ENCODE measurements around the gene CAGE1. TPM values are rescaled to one million over a fixed set of nuclear protein-coding genes. Genes with fewer than 3 reads are reported as not detected.

The CAGE1 gene
- polyA plus RNA-seq, 3 donors from 2014 or later: 0.21 TPM; not detected in 2

DNA sequence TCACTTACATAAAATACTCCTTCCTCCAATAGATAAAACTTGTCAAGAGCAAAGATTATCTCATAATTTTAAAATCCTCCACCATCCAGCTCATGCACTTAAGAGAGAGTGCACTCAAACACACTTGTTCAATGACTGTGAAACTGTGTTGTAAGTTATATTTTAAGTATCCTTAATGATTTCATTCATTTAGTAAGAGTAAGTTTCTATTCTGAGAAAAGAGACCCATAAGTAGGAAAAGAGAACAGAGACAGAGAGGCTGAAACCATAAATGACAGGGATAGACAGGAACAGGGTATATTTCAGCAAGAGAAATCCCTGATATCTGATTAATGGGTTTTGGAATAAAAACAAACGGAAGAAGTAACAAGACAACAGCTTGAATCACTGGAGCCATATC is 84.7 kb downstream of the CAGE1 start:
- peaks cover 41 to 77% of the 10 kb centered on the region in 2 donors for H3K4me1 Mint-ChIP-seq
- H3K36me3 Mint-ChIP-seq: peaks cover 17 to 53% (median 33%) of the 10 kb centered on the region in 3 donors
- peak overlapping the region in 1 of 6 donors; percentile 24 for H3K27ac Mint-ChIP-seq
- no peaks in the 10 kb centered on the region for H3K9me3 Mint-ChIP-seq
- H3K4me3 Mint-ChIP-seq: no peak overlapping the region
- H3K27me3 Mint-ChIP-seq (ENCODE audit: low read depth in 3 of 3): no peaks in the 10 kb centered on the region
- DNase-seq: no peak

DNA sequence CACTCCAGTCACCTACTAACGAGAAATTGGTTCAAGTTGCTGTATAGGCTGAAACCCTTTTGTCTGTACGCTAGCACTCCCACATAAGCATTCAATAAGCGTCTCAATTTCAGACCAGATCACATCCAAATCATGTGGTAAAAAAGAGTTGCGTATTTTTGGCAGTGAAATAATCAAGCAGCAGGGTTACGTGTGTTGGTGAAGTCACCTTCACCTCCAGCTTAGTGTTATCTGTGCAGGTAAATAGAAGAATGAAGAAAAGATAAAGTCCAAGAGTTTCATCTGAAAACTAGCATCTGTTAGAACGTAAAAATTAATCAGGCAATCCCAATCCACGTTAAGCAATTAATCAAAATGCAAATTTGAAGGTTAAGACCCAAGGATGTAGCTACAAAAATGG is 87.8 kb downstream of the CAGE1 start:
- Mint-ChIP-seq H3K9me3 (no peaks in the 10 kb centered on the region), H3K4me1 (peaks cover 18 to 60% of the 10 kb centered on the region in 2 donors), H3K36me3 (peaks cover 26 to 53% (median 35%) of the 10 kb centered on the region in 3 donors), H3K4me3 (peak overlapping the region in 1 of 5 donors; percentile 30), H3K27me3 (ENCODE audit: low read depth in 3 of 3) (no peaks in the 10 kb centered on the region), H3K27ac (peak overlapping the region in 2 of 6 donors; percentile 3 to 44)
- no peak for DNase-seq

DNA sequence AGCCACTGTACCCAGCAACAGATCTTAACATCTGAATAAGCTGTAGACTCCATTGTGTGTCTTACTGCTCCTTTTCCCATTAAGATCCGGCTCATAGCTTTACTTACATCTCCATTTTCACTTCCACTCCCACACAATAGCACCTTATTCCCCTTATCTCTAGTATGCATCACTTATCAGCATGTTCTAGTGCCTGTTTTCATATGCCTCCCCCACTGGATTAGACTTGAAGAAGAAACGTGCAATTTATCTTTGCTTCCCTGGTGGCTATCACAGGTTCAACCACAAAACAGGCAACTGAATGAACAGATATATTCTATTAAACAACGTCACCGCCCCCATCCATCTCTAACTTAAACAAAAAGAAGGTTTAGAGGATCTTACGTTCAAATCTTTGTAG is 88.6 kb downstream of the CAGE1 start:
- H3K4me1 Mint-ChIP-seq: peaks cover 18 to 58% of the 10 kb centered on the region in 2 donors
- DNase-seq: no peak
- peak overlapping the region in 2 of 6 donors; percentile 41 to 51 for H3K27ac Mint-ChIP-seq

DNA sequence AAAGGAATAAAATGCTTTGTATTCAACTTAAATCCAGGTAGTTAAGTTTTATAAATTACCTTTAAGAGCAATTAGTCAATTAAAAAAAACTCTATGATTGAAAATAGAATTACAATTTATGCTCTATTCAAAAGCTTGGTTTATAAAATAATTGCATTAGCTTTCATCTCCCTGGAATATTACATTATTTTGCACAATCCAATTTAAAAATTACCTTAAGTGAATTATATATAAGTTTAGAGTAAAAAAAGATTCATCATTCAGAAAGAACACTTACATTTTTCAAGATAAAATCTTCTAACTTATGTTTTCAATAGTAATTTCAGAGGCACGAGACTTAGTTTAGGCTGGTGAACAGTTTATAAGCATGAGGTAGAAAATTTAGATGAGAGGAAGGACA is 91.4 kb downstream of the CAGE1 start:
- Mint-ChIP-seq H3K27ac (no peak overlapping the region), H3K27me3 (ENCODE audit: low read depth in 3 of 3) (no peaks in the 10 kb centered on the region), H3K36me3 (peaks cover 23 to 56% (median 30%) of the 10 kb centered on the region in 3 donors), H3K9me3 (no peaks in the 10 kb centered on the region), H3K4me1 (peaks cover 8 to 36% of the 10 kb centered on the region in 2 donors), H3K4me3 (no peak overlapping the region)
- DNase-seq: no peak

More for the DNA sequence above, 88.6 kb downstream of the CAGE1 start:
- Mint-ChIP-seq H3K27me3 (ENCODE audit: low read depth in 3 of 3) (no peaks in the 10 kb centered on the region), H3K36me3 (peaks cover 26 to 60% (median 35%) of the 10 kb centered on the region in 3 donors), H3K9me3 (no peaks in the 10 kb centered on the region), H3K4me3 (no peak overlapping the region)

DNA sequence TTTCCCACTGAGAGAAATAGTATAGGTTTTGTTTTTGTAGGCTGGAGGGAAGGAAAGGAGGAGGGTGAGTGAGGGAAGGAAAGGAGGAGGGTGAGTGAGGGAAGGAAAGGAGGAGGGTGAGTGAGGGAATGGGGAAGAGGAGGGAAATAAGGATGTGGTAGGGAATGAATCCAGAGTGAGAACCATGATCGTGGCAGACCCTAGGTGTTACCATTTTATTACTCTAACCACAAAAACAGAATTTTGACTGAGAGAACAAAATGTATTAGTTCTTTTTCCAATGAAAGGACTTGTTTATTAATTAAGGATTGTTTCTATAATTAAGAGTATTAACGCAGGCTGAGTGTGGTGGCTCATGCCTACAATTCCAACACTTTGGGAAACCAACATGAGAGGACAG is 92.9 kb downstream of the CAGE1 start:
- H3K4me1 Mint-ChIP-seq: peaks cover 6 to 38% of the 10 kb centered on the region in 2 donors
- peaks cover 31 to 56% (median 34%) of the 10 kb centered on the region in 3 donors for H3K36me3 Mint-ChIP-seq
- H3K9me3 Mint-ChIP-seq: no peaks in the 10 kb centered on the region
- no peak for DNase-seq
- no peaks in the 10 kb centered on the region for H3K27me3 Mint-ChIP-seq (ENCODE audit: low read depth in 3 of 3)
- H3K27ac Mint-ChIP-seq: peak overlapping the region in 1 of 6 donors; percentile 64
- no peak overlapping the region for H3K4me3 Mint-ChIP-seq

DNA sequence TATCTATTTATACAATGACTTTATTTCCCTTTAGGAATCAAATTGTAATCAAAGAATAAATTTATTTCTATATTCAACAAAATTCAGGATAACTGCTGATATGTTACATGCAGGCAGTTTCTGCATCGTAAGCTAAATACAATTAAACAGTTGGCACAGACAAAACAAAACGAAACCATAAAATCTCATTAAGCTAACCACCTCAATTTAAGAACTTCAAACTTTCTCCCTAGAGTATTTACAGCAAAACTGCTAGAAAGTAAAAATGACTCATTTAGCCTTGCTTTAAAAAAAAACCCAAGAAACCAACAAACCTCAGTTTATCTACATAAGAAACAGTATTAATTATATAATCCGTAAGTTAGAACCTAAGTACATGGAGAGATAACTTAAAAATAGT is 93.6 kb downstream of the CAGE1 start:
- Mint-ChIP-seq H3K36me3 (peaks cover 26 to 50% (median 29%) of the 10 kb centered on the region in 3 donors), H3K9me3 (no peaks in the 10 kb centered on the region), H3K4me1 (peaks cover under 1 to 32% of the 10 kb centered on the region in 2 donors), H3K27ac (no peak overlapping the region), H3K4me3 (no peak overlapping the region), H3K27me3 (ENCODE audit: low read depth in 3 of 3) (no peaks in the 10 kb centered on the region)
- no peak for DNase-seq

DNA sequence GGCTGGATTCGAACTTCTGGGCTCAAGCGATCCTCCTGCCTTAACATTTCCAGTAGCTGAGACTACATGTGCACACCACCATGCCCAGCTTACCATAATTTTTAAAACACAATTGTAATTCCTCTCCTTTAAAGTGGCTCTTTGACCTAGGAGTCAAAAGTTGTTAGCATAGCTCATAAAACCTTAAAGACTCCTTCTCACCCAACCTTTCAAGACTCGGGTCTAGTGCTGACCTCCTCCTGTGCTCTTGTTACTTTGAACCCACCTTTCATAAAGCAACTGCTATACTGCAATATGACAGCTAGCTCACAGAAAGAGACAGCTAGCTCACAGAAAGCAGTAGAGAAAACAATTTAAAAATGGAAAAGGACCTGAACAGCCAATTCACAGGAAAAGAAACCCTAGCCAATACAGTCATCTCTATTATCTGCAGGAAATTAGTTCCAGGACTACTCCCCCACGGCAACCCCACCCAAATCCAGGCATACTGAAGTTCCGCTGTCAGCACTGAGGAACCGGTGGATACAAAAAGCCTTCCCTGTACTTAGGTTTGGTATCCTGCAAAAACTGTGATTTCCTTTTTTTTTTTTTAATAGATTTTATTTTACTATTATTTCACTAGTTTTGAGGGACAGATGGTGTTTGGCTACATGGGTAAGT is 96.8 kb downstream of the CAGE1 start:
- H3K27ac Mint-ChIP-seq: no peak overlapping the region
- H3K4me1 Mint-ChIP-seq: peaks cover 0 to 8% of the 10 kb centered on the region in 2 donors
- H3K36me3 Mint-ChIP-seq: peaks cover 8 to 46% (median 28%) of the 10 kb centered on the region in 3 donors
- no peaks in the 10 kb centered on the region for H3K27me3 Mint-ChIP-seq (ENCODE audit: low read depth in 3 of 3)
- H3K4me3 Mint-ChIP-seq: no peak overlapping the region
- H3K9me3 Mint-ChIP-seq: no peaks in the 10 kb centered on the region
- no peak for DNase-seq

DNA sequence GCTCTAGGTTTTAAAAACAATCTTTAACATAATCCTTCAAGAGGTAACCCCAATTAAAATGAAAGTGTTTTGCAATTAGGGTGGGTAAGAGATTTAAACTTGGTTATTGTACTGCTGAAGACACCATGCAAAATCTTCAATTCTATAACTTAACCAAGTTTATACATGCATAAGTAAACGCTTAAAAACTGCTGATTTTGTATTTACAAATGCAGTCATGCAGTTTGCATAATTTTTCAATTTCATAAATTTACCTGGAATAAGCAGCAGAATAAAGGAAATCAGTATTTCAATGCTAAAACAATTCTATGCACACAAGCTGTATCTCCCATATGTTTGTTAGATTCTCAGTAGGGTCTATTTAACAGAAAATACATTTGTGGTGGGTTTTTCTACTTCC is 99.5 kb downstream of the CAGE1 start:
- Mint-ChIP-seq H3K4me3 (no peak overlapping the region), H3K36me3 (peaks cover 18 to 47% (median 27%) of the 10 kb centered on the region in 3 donors), H3K27ac (no peak overlapping the region)

DNA sequence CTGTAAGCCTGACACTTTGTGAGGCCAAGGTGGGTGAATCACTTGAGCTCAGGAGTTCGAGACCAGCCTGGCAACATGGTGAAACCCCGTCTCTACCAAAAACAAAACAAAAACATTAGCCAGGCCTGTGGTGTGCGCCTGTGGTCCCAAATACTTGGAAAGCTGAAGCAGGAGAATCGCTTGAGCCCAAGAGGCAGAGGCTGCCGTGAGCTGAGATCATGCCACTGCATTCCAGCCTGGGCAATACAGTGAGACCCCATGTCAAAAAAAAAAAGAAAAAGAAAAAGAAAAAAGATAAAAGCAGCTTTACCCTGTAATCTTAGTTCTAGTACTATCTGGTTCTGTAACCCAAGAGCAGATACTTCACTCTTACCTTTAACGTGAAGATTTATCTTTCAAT is 104.1 kb downstream of the CAGE1 start:
- DNase-seq: no peak
- Mint-ChIP-seq H3K27ac (no peak overlapping the region), H3K27me3 (ENCODE audit: low read depth in 3 of 3) (peaks cover 0 to 2% (median 1%) of the 10 kb centered on the region in 3 donors), H3K9me3 (no peaks in the 10 kb centered on the region), H3K4me1 (peaks cover 8 to 15% of the 10 kb centered on the region in 2 donors), H3K4me3 (no peak overlapping the region), H3K36me3 (peaks cover 9 to 35% (median 15%) of the 10 kb centered on the region in 3 donors)

More for the DNA sequence above, 99.5 kb downstream of the CAGE1 start:
- DNase-seq: no peak
- H3K27me3 Mint-ChIP-seq (ENCODE audit: low read depth in 3 of 3): no peaks in the 10 kb centered on the region
- no peaks in the 10 kb centered on the region for H3K9me3 Mint-ChIP-seq
- H3K4me1 Mint-ChIP-seq: peaks cover 0 to 8% of the 10 kb centered on the region in 2 donors

DNA sequence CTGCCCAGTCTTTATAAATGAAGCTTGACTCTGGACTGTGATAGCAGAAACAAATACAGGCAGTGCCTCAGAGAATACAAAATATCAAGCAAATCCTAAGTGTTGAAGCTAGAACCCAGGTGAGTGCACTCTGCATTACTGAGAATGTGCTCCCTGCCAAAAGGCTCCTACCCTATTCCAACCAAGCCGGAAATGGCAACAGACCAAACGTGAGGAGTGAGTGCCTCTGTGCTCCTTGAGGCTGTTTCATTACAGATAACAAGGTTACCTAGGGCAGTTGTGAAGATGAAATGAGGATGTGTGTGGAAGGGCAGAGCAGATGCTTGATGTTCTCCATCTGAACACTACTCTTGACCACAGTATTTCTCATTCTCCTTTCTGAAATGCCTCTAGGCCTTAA is 105.9 kb downstream of the CAGE1 start:
- H3K9me3 Mint-ChIP-seq: no peaks in the 10 kb centered on the region
- H3K4me3 Mint-ChIP-seq: no peak overlapping the region
- H3K27me3 Mint-ChIP-seq (ENCODE audit: low read depth in 3 of 3): peaks cover 0 to 2% (median 1%) of the 10 kb centered on the region in 3 donors
- peak overlapping the region in 3 of 6 donors; percentile 7 to 31 (median 10) for H3K27ac Mint-ChIP-seq
- H3K36me3 Mint-ChIP-seq: peaks cover 6 to 24% (median 9%) of the 10 kb centered on the region in 3 donors
- H3K4me1 Mint-ChIP-seq: peaks cover 10 to 15% of the 10 kb centered on the region in 2 donors
- no peak for DNase-seq

DNA sequence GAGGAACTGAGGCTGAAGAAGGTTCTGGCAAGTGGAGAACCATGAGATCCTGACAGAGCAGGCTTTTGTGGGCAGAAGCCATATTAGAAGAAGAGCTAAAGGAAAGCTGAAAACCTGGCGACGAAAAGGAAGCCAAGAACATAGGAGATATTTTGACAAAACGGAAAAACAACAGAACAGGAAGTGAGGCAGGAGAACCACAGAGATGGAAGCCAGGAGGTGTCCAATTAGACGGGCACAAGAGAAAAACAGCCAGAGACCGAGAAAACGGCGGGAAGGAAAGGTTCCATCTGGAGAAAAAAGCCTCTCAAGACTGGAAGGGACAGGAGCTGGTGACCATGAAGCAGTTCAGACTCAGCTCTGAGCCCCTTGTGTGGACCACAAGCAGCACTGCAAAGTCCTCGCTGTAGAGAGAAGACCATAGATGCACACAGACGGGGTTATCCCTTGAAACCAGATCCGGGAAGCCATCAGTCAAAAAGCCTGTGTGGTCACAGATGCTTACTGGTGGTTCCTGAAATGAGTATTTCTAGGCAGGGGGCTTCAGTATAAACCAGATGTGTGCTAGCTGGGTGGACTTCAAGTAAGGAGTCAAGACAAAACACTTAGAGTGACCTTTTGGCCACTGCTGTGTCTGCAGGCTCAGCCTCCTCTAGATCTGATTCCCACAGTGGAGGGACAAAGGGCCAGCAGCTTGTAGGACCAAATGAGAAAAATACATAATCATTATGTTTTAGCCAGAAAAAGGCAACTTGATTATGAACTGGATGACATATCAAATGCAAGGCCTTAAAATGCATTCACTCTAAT is 107.2 kb downstream of the CAGE1 start:
- Mint-ChIP-seq H3K27me3 (ENCODE audit: low read depth in 3 of 3) (peaks cover 0 to 4% (median 1%) of the 10 kb centered on the region in 3 donors), H3K9me3 (no peaks in the 10 kb centered on the region), H3K4me1 (peaks cover 10 to 15% of the 10 kb centered on the region in 2 donors), H3K36me3 (peaks cover 0 to 14% (median 8%) of the 10 kb centered on the region in 3 donors), H3K27ac (peak overlapping the region; percentile 0 to 89 (median 50)), H3K4me3 (peak overlapping the region in 3 of 5 donors; percentile 2 to 27 (median 3))
- DNase-seq: no peak
